DND-41 (cell line): ENCODE results near the gene PES1.
"Not testable (repeated sequence)": the region's sequence is repeated elsewhere in the genome, so short reads cannot be mapped to it uniquely, and the experiment has no call there.

ENCODE experiments used
- ATAC-seq: fragments of 200-7000 bp; cut with Tn5 transposase; 3 replicates; pipeline ENCODE4 v1.9.1; 2021; ENCODE audit warnings: low read depth; ENCODE audit not compliant: insufficient read depth
- DNase-seq: peaks from one replicate; pipeline ENCODE4 v3.0.0-alpha.2; 2020
- H2AFZ ChIP-seq: 2 replicates; pipeline ENCODE4 v1.6.0; 2012; ENCODE audit warnings: low read depth, low read length
- H3K27ac ChIP-seq: 2 replicates; pipeline ENCODE4 v1.5.1; 2012; ENCODE audit warnings: low read length, inconsistent platforms
- H3K27me3 ChIP-seq: fragments of 200-600 bp; sonication (generic); 2 replicates; pipeline ENCODE4 v1.6.0; 2012; ENCODE audit warnings: low read length, mild to moderate bottlenecking, inconsistent platforms; ENCODE audit not compliant: insufficient read depth, poor library complexity
- H3K36me3 ChIP-seq: 2 replicates; pipeline ENCODE4 v1.5.1; 2012; ENCODE audit warnings: low read length, inconsistent platforms; ENCODE audit not compliant: insufficient read depth
- H3K4me1 ChIP-seq: 2 replicates; pipeline ENCODE4 v1.5.1; 2012; ENCODE audit warnings: mild to moderate bottlenecking, low read length; ENCODE audit not compliant: insufficient read depth
- H3K4me2 ChIP-seq: 2 replicates; pipeline ENCODE4 v1.6.0; 2012; ENCODE audit warnings: mild to moderate bottlenecking, moderate library complexity, low read length, inconsistent platforms; ENCODE audit not compliant: insufficient read depth
- H3K4me3 ChIP-seq, 2 experiments: fragments of 200-600 bp in 1 of 2; shearing (Covaris generic) in 1 of 2; 2 replicates each; pipeline ENCODE4 v1.5.1; 2012 to 2016; ENCODE audit warnings: inconsistent platforms in 2 of 2, low read length in 2 of 2, mild to moderate bottlenecking in 2 of 2, low read depth in 1 of 2, moderate library complexity in 1 of 2
- H3K79me2 ChIP-seq: 2 replicates; pipeline ENCODE4 v1.6.0; 2012; ENCODE audit warnings: low read length, inconsistent platforms; ENCODE audit not compliant: insufficient read depth
- H3K9ac ChIP-seq: 2 replicates; pipeline ENCODE4 v1.6.0; 2012; ENCODE audit warnings: low read depth, mild to moderate bottlenecking, inconsistent platforms, low read length, moderate library complexity
- H3K9me3 ChIP-seq: 2 replicates; pipeline ENCODE4 v1.5.1; 2012; ENCODE audit warnings: low read length, moderate library complexity, mild to moderate bottlenecking, inconsistent platforms; ENCODE audit not compliant: insufficient read depth, severe bottlenecking
- H4K20me1 ChIP-seq: 2 replicates; pipeline ENCODE4 v1.6.0; 2012; ENCODE audit warnings: low read length; ENCODE audit not compliant: insufficient read depth
- CTCF ChIP-seq: IDR thresholded peaks from 2 replicates; pipeline ENCODE4 v1.5.1; 2012; ENCODE audit warnings: borderline replicate concordance, low read length, moderate library complexity, mild to moderate bottlenecking; ENCODE audit not compliant: poor library complexity, severe bottlenecking; ENCODE audit errors: extremely low read depth
- EZH2 ChIP-seq: IDR thresholded peaks from 3 replicates; pipeline ENCODE4 v1.6.1; 2012; ENCODE audit warnings: borderline replicate concordance, low read depth, mild to moderate bottlenecking, moderate library complexity, low read length, inconsistent platforms; ENCODE audit not compliant: severe bottlenecking

PES1 gene

GRCh38 chr22:30553971-30554370, 37.7 kb downstream of the PES1 start:
- Histone ChIP-seq H3K4me1 (no peaks in the 10 kb centered on the region), H3K27me3 (peaks cover 3% of the 10 kb centered on the region), H3K9me3 (no peaks in the 10 kb centered on the region), H3K36me3 (no peaks in the 10 kb centered on the region), H3K9ac (no peak overlapping the region), H3K79me2 (no peaks in the 10 kb centered on the region), H3K4me2 (no peak overlapping the region), H2AFZ (no peak overlapping the region), H4K20me1 (no peaks in the 10 kb centered on the region), H3K27ac (no peak overlapping the region), H3K4me3 (no peak overlapping the region)
- ATAC-seq (no peak), DNase-seq (no peak)
- no peak for TF ChIP-seq EZH2
- no peak for TF ChIP-seq CTCF

- no peaks in the 10 kb centered on the region for H4K20me1 ChIP-seq
- no peaks in the 10 kb centered on the region for H3K4me1 ChIP-seq
- H3K9me3 ChIP-seq: no peaks in the 10 kb centered on the region
- no peak overlapping the region for H2AFZ ChIP-seq
- H3K79me2 ChIP-seq: no peaks in the 10 kb centered on the region
- no peak overlapping the region for H3K4me3 ChIP-seq
- H3K4me2 ChIP-seq: no peak overlapping the region
- no peak overlapping the region for H3K27ac ChIP-seq
- H3K9ac ChIP-seq: no peak overlapping the region
- ATAC-seq (no peak), DNase-seq (no peak)
- peaks cover 3% of the 10 kb centered on the region for H3K27me3 ChIP-seq
- no peaks in the 10 kb centered on the region for H3K36me3 ChIP-seq
- no peak for TF ChIP-seq EZH2
- no peak for TF ChIP-seq CTCF
Measured at GRCh38 chr22:30552719-30553118, 39.0 kb downstream of the PES1 start.

GRCh38 chr22:30551813-30552212, 39.9 kb downstream of the PES1 start:
- H3K36me3 ChIP-seq, H3K27me3 ChIP-seq, H2AFZ ChIP-seq, H3K4me1 ChIP-seq, H3K9ac ChIP-seq, ATAC-seq, H3K27ac ChIP-seq, H3K4me2 ChIP-seq, H4K20me1 ChIP-seq, H3K4me3 ChIP-seq, H3K79me2 ChIP-seq, H3K9me3 ChIP-seq, DNase-seq: not testable (repeated sequence)

GRCh38 chr22:30547188-30547587, 44.5 kb downstream of the PES1 start:
- Histone ChIP-seq H3K79me2 (no peaks in the 10 kb centered on the region), H3K36me3 (no peaks in the 10 kb centered on the region), H3K4me1 (no peaks in the 10 kb centered on the region), H4K20me1 (no peaks in the 10 kb centered on the region), H3K4me3 (no peak overlapping the region), H3K27ac (no peak overlapping the region), H2AFZ (no peak overlapping the region), H3K27me3 (peaks cover 3% of the 10 kb centered on the region), H3K9me3 (no peaks in the 10 kb centered on the region), H3K4me2 (no peak overlapping the region), H3K9ac (no peak overlapping the region)
- TF ChIP-seq CTCF: no peak
- TF ChIP-seq EZH2: no peak
- ATAC-seq (no peak), DNase-seq (no peak)
